ENCODE measurements around the gene CALN1.
"Not testable (repeated sequence)": the region's sequence is repeated elsewhere in the genome, so short reads cannot be mapped to it uniquely, and the experiment has no call there.

Gene CALN1

DNA sequence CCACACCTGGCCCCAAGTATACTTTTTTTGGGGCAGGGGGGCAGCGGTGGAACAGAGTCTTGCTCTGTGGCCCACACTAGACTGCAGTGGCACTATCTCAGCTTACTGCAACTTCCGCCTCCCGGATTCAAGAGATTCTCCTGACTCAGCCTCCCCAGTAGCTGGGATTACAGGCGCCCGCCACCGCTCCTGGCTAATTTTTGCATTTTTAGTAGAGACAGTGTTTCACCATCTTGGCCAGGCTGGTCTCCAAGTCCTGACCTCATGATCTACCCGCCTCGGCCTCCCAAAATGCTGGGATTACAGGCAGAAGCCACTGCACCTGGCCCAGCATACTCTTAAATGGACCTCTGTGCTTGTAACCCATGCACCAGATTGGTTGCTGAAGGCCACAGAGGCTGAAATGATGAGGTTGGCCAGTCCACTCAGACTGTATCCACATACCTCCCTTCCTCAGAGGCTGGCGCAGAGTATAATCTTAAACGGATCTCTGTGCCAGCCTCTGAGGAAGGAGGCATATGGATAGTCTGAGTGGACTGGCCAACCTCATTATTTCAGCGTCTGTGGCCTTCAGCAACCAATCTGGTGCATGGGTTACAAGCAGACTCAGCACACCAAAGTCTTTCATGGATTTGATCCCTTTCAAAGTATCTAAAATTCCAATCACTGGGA is 3.0 kb downstream of the CALN1 start:
- DNase-seq (ENCODE audit: low read depth): no peak

DNA sequence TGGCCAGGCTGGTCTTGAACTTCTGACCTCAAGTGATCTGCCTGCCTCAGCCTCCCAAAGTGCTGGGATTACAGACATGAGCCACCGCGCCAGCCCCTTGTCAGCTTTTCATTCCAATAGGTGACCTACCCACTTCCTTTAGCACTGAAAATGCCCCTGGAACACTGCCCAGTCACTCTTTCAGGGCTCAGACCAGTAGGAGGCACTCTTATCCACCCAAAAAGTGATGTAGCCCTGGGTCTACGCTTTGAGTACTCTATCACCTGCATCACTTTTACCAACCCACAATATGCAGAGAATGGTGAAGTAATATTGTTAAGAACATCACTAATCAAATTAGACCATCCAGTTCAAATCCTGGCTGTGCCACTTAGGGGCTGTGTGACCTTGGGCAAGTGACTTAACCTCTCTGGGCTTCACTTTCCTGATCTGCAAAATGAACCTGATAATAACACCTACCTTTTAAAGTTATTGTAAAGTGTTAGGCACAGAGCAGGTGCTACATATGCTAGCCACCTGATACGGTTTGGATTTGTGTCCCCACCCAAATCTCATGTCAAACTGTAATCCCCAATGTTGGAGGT is 5.2 kb downstream of the CALN1 start:
- DNase-seq (ENCODE audit: low read depth): no peak

DNA sequence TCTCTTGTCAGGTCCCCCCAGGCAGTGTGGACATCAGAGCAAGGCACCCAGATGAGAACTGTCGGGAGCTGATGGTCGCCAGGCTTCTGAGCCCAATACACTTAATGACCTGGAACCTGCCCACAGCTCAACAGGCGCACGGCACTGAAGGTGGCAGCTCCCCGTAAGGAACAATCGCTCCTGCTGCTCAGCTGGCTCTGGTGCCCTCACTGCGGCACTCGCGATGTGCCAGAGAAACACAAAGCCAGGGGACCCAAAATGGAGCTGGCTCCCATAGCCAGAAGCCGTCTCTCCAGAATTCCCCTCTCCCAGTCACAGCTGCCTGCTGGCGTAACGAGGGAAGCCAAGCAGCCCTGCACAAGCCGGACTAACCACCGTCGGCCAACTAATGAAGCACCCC is 6.3 kb downstream of the CALN1 start:
- no peak for DNase-seq (ENCODE audit: low read depth)

DNA sequence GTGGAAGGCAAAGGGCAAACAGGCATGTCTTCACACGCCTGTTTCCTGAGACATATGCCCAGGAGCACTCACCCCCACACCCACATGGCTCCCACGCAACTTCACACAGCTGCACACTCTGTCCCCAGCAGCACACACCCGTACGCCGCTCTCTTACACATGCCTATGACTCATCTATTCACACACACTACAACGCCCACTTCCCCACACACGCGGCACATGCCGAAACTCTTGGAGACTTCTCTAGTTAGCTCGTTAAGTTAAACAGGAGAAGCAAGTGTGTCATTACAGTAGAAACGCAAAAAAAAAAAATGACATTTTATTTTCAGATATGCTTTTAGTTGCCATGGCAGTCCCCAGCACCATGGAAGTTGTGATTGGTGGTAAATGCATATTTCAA is 6.7 kb downstream of the CALN1 start:
- DNase-seq (ENCODE audit: low read depth): no peak

DNA sequence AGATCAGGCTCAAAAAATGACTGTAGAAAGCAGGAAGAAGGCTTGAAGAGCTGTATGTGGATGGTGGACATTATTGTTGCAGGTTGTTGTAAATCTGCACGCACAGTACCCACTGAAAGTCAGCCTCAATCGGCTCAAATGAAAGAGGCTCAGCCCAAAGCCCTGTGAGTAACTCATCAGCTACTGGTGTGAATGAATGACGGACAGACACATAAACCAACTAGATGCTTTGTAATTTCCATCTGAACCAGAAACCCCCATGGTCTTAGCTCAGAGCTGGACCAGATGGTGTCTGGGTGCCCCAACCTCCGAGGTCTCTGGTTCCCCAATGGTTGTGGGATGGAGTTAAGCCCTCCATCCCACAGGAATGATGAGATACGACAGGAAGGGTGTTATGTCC is 7.4 kb downstream of the CALN1 start:
- DNase-seq (ENCODE audit: low read depth): no peak

DNA sequence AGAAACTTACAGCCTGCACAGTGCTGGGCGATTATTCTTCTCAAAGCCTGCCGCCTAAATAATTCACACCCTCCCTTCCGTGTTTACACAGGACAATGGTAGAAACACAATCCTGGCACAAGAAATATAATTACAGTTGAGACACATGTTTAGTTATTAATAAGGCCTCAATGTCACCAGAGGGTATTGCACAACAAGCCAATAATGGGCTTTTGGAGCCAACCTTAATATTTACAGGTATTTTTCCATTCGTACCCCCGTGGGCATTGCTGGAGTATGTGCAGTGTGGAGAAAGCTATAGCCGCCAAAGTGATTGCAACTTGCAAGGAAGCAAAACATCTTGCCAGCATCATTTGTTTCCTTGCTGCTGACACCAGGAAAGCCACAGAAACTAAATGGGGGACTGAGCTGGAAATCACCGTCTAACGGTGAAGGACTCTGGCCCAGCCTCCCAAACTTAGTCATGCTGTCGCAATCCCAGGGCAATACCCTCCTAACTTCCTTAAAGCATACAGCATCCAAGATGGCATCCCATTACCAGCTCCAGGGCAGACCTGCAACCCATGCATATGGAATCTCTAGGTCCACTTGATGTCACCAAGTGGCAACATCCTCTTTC is 8.6 kb downstream of the CALN1 start:
- no peak for DNase-seq (ENCODE audit: low read depth)

DNA sequence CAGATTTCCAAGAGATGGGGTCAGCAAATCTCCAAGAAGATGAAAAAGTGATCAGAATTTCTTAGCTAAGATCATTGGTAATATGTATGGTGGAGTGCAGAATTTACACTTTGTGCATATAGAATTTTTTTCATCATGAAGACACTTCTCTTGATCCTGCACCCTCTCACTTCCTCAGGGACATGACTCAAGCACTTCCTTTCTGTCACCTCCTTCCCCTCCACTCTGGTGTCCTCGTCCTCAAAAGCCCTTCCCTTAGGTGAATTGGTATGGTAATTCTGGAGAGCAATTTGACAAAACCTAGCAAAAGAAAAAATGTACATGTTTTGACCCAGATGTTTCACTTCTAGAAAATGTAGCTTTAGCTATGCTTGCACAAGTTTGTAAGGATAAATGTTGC is 18.1 kb downstream of the CALN1 start:
- DNase-seq (ENCODE audit: low read depth): no peak

DNA sequence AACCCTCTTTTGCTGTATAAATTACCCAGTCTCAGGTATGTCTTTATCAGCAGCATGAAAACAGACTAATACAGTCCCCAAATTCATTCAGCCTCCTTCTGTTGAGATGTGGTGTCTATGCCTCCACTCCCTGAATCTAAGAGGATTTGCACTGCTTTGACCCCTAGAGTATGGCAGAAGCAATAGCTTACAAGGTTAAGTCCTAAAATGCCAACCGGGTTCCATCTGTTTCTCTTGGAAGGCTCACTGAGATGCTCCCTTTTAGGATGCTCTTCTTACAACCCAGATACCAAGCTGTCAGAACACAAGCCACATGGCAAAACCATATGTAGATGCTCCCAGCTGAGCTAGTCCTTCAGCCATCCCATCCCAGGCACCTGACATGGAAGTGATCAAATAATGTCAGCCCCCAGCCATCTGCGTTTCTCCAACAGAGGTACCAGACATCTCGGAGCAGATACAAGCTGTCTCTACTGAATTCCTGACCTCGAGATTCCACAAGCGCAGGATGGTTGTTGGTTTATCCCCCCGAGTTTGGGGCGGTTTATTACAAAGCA is 20.2 kb downstream of the CALN1 start:
- DNase-seq (ENCODE audit: low read depth): no peak

DNA sequence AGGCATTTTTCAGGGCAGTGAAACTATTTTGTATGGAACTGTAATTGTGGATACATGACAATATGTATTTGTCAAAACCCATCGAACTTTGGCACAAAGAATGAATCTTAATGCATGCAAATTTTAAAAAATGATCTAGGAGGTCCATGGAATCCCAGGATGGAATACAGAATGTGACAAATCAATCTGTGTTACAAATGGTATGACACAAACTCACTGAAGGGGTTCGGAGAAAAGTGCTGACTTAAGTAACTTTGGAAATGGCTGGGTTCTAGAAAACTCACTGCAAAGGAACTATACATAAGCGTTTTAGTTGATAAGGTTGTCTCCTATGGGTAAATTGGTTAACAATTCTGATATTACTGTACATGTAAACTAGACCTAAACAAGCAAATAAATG is 26.0 kb downstream of the CALN1 start:
- no peak for DNase-seq (ENCODE audit: low read depth)

DNA sequence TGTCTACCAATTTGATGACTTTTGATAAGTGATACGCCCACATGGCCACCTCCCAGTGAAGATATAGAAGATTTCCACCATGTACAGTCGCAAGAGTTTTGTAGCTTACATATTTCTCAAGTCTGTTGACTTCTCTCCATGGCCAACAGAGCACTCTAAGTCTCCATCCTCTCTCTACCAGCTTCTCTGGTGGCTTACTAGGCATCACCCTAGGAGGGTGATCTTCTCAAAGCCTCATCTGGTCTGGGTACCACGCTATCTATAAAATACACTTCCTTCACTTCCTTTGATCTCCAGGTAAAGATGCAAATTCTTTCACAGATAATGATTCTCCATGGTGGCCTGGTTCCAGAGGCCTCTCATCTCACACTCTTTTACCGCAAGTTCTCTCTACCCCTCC is 49.9 kb downstream of the CALN1 start:
- no peak for DNase-seq (ENCODE audit: low read depth)

DNA sequence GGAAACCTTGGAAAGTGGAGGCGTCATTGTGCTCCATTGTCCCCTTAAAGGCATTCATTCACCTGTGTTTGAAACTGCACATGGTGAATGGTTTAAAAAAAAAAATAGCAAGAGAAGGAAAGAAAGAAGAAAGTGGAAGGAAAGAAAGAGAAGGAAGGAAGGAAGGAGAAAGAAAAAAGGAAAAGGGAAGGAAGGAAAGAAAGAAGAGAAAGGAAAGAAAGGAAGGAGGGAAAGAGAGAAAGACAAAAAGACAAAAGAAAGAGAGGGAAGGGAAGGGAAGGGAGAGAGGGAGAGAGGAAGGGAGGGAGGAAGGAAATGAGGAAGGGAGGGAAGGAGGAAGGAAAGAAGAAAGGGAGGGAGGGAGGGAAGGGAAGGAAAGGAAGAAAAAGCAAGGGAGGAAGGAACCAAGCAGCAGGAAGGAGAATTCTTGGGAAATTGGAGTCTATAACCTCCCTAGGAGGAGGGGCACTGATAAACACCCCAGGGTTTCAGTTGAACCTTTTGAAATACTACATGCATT is 66.9 kb downstream of the CALN1 start:
- DNase-seq (ENCODE audit: low read depth): no peak

DNA sequence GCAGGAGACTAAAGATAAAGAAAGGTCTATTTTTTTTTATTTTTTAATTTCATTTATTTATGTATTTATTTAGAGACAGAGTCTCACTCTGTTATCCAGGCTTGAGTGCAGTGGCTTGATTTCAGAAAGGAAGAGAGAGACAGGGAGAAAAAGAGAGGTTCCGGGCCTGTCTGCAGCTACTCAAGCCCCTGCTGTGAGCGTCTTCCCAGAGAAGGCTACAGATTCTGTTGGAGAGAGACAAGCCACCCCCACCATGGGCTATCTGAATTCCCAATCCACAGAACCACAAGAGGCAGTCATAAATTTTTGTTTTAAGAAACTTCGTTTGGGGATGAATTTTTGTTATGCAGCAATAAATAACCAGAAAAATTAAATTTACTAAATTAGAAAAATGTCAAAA is 68.1 kb downstream of the CALN1 start:
- no peak for DNase-seq (ENCODE audit: low read depth)

DNA sequence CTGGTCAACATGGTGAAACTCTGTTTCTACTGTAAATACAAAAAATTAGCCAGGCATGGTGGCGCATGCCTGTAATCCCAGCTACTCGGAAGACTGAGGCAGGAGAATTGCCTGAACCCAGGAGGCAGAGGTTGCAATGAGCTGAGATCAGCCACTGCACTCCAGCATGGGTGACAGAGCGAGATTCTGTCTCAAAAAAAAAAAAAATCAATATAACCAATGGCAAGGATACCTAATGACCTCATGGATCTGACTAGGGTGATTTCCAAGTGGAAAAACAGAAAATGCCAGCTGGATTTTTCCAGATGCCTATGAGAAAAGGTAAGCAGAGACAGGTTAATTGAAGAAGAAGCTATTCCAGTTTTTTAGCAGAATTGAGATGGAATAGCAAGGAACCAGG is 68.8 kb downstream of the CALN1 start:
- not testable (repeated sequence) for DNase-seq (ENCODE audit: low read depth)

DNA sequence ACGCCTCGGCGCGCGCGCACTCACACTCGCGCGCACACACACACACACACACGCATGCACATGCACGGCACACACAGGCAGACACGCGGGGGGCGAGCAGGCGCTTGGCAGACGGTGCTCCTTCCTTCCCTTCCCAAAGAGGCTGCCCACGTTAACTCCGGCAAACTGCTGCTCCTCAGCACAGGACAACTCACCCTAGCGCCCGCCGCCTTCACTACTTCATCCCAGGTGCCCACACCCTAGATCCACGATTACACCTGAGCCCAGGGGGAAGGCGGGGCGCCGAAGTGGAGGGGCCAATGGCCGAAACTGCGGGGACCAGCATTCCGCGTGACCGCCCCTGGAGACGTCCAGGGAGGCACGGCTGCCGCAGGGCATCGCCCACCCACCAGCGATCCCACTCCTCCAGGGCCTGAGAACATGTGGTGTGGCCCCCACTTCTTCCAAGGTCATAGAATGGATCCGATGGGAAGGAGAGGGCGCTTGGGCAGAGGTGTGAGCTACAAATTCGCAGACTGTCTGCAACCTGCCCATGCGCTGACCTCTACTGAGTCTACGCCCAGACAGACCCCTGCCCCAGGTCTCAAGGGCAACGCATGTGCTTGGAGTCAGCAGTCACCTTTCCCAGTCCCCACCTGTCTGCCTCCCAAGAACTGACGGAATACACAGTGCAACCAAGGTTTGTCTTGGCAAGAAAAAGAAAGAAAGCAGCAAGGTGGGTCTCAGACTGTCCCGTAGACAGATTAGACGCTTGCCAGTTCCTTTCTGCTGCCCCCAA is 74.6 kb downstream of the CALN1 start:
- DNase-seq (ENCODE audit: low read depth): no peak

DNA sequence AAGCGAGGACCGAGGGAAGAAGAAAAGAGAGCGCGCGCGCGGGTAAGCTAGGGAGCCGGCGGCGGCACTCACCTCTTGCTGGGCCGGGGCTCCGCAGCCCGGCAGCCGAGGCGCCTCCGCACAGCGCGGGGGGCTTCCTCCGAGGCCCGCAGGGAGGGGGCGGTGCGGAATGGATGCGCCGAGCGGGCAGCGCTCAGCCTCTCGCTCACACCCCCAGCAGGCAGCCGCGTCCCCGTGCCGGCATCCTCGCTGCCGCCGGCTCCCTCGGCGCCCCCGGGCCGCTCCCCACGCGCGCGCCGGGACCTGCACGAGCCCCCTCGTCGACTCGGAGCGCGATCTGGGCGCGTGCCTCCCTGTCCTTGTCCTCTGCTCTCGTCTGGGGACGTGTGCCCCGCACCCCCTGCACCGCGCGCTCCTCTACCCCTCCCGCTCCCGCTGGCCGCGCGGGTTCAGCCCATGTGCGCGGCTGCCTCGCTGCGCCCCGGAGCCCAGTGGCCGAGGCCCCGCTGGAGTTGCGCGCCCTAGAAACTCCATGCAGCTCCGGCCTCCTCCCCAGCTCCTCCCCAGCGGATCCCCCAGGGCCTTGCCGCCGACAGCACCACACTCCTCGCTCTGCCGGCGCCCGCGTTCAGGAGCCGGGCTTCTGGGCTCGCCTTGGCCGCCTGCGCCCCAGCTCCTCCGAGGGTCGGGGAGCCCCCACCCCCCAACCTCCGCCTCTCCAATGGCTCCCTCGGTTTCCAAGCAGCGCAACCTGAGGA is 75.3 kb downstream of the CALN1 start:
- DNase-seq (ENCODE audit: low read depth): no peak

DNA sequence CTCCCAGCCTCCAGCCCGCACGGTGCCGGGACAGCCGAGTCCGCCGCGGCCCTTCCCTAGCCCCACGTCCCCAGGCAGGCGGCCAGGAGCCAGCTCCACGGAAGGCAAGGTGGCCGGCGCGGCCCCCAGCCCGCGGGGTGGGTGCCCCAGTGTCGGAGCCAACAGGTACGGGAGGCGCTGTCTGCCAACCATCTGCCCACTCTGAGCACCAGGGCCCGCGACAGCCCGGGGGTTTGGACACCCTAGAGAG is 75.8 kb downstream of the CALN1 start:
- DNase-seq (ENCODE audit: low read depth): no peak

DNA sequence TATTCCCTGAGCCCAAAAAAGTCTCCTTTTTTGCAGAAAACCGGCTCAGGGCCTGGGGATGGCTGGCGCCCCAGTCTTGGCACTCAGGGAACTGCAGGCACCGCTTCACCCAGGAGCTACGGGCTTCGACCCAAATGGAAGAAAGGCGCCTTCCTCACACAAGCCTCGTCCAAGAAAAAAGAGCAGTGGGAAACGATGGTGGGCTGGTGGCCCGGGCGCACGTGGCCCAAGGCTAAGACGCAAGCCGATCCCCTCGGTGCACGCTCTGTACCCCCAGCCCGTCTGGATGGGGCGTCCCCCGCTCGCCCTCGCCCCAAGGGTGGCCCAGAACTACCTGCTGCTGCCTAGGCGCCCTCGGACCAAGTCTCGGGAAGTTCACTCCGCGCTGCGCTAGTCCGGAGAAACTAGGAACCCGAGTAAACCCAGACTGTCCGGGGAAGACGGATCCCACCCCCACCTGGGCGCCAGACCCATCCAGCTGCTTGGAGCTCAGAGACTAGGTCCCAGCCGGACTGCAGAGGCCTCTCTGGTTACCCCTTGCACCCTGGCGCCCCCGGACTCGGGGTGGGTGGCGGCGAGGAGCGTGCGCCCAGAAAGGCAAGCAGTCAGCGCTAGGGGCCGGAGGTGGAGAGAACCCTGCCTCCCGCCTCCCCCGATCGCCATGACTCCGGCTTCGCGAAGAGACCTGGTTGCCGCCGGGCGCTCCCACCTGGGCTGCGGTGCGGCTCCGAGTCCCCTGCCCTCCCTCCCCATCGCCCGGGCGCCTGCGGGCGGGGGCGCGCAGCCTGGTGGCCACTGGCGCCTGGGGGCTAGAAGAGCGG is 76.4 kb downstream of the CALN1 start:
- no peak for DNase-seq (ENCODE audit: low read depth)

DNA sequence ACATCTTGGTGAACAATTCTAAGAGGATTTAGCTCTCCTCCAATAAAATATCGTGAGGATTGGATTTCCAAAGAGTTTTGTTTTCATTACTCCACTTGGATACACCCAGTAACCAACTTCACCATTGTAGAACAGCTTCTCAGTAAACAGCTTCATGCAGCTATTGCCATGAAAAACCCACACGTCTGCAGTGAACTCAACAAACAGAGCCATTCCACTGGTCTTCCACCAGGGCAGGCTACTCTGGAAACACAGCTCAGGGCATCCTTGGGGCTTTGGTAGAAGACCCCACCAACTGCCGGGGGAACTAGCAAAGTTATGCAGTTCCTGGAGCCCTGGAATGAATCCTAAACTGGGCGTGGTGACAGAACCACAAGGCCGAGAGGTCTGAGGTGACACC is 77.4 kb downstream of the CALN1 start:
- DNase-seq (ENCODE audit: low read depth): no peak

DNA sequence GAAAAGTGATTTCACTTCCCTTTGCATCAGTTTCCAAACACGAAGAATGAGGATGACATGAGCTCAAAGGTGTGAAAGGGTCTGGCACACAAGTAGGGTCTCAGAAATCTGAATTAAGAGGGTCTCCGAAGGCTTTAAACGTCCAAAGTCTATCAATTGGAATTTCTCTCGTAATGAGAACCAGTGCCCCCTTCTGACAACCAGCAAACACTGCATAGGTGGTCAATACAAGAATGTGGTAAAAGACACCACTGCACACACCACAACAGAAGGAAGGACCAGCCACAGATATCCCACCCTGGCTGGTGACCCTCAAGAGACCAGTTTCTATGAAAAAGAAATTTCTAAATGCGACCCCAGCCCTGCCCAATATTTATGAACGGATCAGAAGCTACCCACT is 78.1 kb downstream of the CALN1 start:
- DNase-seq (ENCODE audit: low read depth): no peak

DNA sequence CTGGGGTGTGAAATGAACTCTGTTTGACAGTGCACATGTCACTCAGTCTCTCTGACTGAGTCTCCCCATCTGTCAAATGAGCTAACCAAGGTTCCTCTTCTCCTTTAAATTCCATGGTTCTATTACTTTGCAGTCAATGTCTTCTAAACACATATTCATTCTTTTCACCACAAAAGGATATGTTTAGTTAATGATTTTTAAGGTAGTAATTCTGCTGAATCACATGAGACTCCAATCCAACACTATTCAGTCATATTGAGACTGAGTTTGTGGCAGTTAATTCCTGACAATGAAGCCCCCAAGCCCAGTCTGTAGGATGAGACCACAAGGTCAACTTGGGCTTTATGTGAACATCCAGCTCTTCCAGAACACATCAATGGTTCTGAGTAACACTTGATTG is 85.3 kb downstream of the CALN1 start:
- no peak for DNase-seq (ENCODE audit: low read depth)

DNA sequence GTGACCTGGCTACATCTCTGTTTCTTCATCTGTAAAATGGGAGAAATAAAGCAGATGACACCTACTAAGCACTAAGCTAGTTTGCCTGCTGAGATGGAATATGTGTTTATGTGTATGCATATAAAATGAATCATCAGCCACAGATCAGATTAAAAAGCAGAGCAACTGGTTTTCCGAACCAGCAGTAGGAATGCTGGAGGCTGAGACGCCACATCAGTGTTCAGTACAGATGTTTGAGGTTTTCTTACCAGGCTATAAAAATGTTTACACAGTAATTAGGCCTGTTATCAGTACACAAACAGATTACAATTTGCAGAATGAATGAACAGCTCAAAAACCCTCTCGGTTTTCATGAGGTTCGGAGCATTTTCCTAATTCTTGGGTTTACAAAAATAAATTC is 85.8 kb downstream of the CALN1 start:
- no peak for DNase-seq (ENCODE audit: low read depth)
